T-helper 22 cell (primary cell): Measurements from ENCODE around the gene FYN.

Experiments
- DNase-seq: peaks from one replicate; pipeline ENCODE4 v3.0.0-alpha.2; 2020; ENCODE audit warnings: low read depth

FYN gene

GRCh38 chr6:111625461-111626391, 247.5 kb downstream of the FYN start:
- no peak for DNase-seq

DNA sequence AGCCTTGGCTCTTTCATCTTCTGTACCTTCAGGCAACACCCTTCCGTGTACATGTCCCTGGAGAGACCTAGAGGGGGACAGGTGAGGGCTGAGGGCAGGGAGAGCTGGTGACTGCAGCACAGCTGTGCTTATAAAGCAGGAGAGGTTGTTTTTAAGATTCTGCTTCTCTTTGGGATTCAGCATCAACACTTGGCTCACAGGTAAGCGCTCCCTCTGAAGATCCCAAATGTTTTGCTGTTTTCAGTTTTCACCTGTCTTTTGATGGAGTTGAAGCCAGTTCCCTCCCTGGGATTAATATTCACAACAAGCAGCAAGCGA, 248.2 kb downstream of the FYN start:
- no peak for DNase-seq

DNA sequence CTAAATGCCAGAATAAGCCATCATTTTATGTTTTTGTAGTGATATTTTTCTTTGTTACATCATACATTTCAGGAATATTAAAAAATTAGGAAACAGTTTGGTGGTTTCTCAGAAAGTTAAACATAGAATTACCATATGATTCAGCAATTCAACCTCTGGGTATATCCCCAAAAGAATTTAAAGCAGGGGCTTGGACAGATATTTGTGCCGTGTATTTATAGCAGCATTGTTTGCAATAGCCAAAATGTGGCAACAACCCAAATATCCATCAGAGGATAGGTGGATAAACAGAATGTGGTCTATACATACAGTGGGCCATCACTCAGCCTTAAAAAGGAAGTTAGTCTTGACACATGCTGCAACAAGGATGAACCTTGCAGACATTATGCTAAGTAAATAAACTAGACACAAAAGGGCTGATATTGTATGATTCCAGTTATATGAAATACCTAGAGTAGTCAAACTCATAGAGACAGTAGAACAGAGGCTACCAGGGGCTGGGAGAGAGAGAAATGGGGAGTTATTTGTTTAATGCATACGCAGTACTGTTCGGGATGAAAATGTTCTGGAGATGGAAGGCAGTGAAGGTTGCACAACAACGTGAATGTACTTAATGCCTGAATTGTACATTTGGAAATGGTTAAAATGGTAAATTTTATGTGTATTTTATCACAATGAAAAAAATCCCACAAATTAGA, 248.7 kb downstream of the FYN start:
- no peak for DNase-seq

GRCh38 chr6:111623046-111623718, 250.1 kb downstream of the FYN start:
- no peak for DNase-seq

- DNase-seq: no peak
Measured at GRCh38 chr6:111620169-111620568, 253.1 kb downstream of the FYN start.

DNA sequence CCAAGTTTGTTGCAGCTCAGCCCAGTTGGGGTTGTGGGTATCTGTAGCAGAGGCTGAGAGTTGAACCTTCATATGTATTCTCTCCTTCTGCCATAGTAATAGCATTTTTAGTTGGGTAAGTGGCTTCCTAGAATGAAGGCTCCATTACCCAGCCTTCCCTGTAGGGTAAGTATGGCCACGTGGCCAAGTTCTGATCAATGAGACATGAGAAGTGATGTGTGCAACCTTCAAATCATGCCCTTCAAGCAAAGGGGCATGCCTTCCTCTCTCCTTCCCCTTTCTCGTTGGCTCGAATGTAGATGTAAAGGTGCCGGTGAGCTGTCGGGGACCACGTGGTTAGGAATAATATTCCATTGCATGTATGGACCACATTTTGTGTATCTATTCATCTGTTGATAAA, 254.8 kb downstream of the FYN start:
- DNase-seq: no peak

- DNase-seq: no peak
Measured at GRCh38 chr6:111617149-111617548, 256.1 kb downstream of the FYN start.

- DNase-seq: no peak
Measured at GRCh38 chr6:111615916-111616612, 257.2 kb downstream of the FYN start.

DNA sequence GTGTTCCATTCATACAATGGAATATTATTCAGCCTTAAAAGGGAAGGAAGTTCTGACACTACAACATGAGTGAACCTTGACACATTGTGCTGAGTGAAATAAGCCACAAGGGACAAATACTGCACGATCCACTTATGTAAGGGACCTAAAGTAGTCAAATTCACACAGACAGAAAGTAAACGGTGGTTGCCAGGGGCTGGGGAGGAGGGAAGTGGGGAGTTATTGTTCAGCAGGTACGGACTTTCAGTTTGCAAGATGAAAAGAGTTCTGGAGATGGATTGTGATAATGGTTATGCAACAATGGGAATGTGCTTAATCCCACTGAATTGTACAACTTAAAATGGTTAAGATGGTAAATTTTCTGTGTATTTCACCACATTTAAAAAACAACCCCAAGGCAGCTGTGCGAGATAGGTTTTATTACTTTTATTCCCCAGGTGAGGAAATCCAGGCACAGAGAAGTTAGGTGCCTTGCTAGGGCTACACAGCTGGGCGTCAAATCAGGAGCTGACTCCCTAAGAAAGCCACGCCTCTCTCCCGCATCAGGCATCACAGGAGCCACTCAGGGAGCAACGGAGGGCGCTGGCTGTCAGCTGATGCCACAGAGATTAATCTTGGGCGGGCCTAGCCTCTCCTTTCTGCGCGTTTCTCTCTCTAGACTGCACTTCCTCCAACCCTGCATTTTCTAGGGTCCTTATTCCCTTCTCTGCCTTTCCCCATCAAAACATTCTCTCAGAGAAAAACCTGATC, 258.2 kb downstream of the FYN start:
- no peak for DNase-seq

GRCh38 chr6:111612379-111612778, 260.9 kb downstream of the FYN start:
- DNase-seq: no peak

DNA sequence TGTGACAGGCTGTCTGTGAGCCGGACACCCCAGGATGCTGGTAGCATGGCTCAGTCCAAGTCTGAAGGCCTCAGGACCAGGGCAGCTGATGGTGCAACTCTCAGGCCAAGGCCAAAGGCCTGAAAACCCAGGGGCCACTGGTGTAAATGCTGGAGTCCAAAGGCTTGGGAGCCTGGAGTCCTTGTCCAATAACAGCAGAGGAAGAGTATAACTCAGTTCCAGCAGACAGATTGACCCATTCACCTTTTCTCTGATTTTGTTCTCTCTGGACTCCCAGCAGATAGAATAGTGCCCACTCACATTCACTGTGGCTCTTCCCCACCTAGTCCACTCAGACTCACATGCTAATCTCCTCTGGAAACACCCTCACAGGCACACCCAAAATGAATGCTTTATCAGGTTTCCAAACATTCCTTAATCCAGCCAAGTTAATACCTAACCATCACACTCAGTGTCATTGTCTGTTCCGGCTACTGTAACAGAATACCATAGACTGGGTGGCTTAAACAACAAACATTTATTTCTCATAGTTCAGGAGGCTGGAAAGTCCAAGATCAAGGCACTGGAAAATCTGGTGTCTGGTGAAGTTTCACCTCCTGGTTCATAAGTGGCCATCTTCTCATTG, 262.6 kb downstream of the FYN start:
- DNase-seq: no peak
